Stimulated activated CD8-positive, alpha-beta memory T cell treated with anti-CD3 and anti-CD28 coated beads, Interleukin-7, amount 100 ng/mL, for 48 hours (primary cell): Measurements from ENCODE around the gene KAT6B.

Experiments
- DNase-seq, 2 donors: peaks; one replicate each; pipeline ENCODE4 v3.0.0-alpha.2; 2020; ENCODE audit warnings: low read depth in 1 of 2; ENCODE audit errors: extremely low read depth in 1 of 2

Gene KAT6B

GRCh38 chr10:74977913-74978847, 151.8 kb downstream of the KAT6B start:
- DNase-seq, result peak; percentile 9 to 22

- no peak for DNase-seq
These were observed 155.6 kb downstream of the KAT6B start for GRCh38 chr10:74981831-74982633.

- no peak for DNase-seq
These were observed 156.2 kb downstream of the KAT6B start for GRCh38 chr10:74982634-74982982.

- DNase-seq, result no peak
These were observed 157.0 kb downstream of the KAT6B start for GRCh38 chr10:74983383-74983782.

- DNase-seq, result no peak
These were observed 161.1 kb downstream of the KAT6B start for GRCh38 chr10:74987339-74988053.

- no peak for DNase-seq
These were observed 161.8 kb downstream of the KAT6B start for GRCh38 chr10:74988054-74988775.

- DNase-seq, result no peak
These were observed 162.6 kb downstream of the KAT6B start for GRCh38 chr10:74988832-74989561.

- DNase-seq, result no peak
These were observed 165.0 kb downstream of the KAT6B start for GRCh38 chr10:74991435-74991834.

GRCh38 chr10:74992068-74992467, 165.7 kb downstream of the KAT6B start:
- no peak for DNase-seq

GRCh38 chr10:74993649-74994048, 167.2 kb downstream of the KAT6B start:
- no peak for DNase-seq

- DNase-seq, result no peak
These were observed 168.5 kb downstream of the KAT6B start for GRCh38 chr10:74994854-74995253.

GRCh38 chr10:74995806-74996205, 169.4 kb downstream of the KAT6B start:
- DNase-seq, result no peak

GRCh38 chr10:74997163-74997562, 170.8 kb downstream of the KAT6B start:
- no peak for DNase-seq

- DNase-seq, result no peak
These were observed 174.4 kb downstream of the KAT6B start for GRCh38 chr10:75000748-75001321.

GRCh38 chr10:75001715-75002350, 175.4 kb downstream of the KAT6B start:
- DNase-seq, result no peak

GRCh38 chr10:75002351-75002725, 175.9 kb downstream of the KAT6B start:
- no peak for DNase-seq

- no peak for DNase-seq
These were observed 176.7 kb downstream of the KAT6B start for GRCh38 chr10:75002967-75003594.

GRCh38 chr10:75003891-75004290, 177.5 kb downstream of the KAT6B start:
- DNase-seq, result no peak

- DNase-seq, result no peak
These were observed 181.2 kb downstream of the KAT6B start for GRCh38 chr10:75007646-75008045.
